ENCODE measurements around the gene AFM. TPM values are rescaled to one million over a fixed set of nuclear protein-coding genes. Genes with fewer than 3 reads are reported as not detected.

The AFM gene
- total RNA-seq (not detected in 2 replicates), polyA plus RNA-seq (not detected in 2 replicates), polyA minus RNA-seq (not detected in 2 replicates), Bru-seq, nascent RNA (not detected), BruChase-seq, experiment 1, labeled RNA remaining after a 6-hour chase (not detected), BruChase-seq, experiment 2, labeled RNA remaining after a 2-hour chase (not detected)
- not detected in 2 replicates for polyA plus RNA-seq (2011; cell fraction: cytosol; rRNA removed)
- polyA plus RNA-seq (2011; cell fraction: nucleus; rRNA removed): not detected in 2 replicates
- polyA plus RNA-seq (2012): not detected in 2 replicates
- polyA minus RNA-seq (2011; cell fraction: cytosol; rRNA and poly(A)+ RNA removed): not detected
- not detected in 2 replicates for polyA minus RNA-seq (2011; cell fraction: nucleus; rRNA and poly(A)+ RNA removed)
- long read RNA-seq: 0 reads

GRCh38 chr4:73481358-73481757, at the start of gene AFM:
TSS of gene AFM (plus strand) at chr4:73481745. CDS start at chr4:73481776, 31 bp downstream.
- Histone ChIP-seq H2AFZ (ENCODE audit: low read depth, low read length) (no peak within 1 kb of the TSS), H3K4me2 (ENCODE audit: insufficient read depth, low read length) (no peak within 1 kb of the TSS), H3K4me3 (replicated peaks in 1 of 3; ENCODE audit: insufficient read depth in 1 of 3, low read depth in 1 of 3, low read length in 3 of 3) (no peak within 1 kb of the TSS), H3K27me3 (ENCODE audit: control insufficient read depth in 2 of 2, insufficient read depth in 2 of 2, low read length in 2 of 2) (peaks cover 0 to 4% of the 10 kb centered on the region in 2 experiments), H3K9ac (replicated peaks; ENCODE audit: extremely low read depth, insufficient read depth, low read length) (no peak within 1 kb of the TSS), H3K79me2 (ENCODE audit: control insufficient read depth, insufficient read depth, low read length) (no peaks in the 10 kb centered on the region), H3K27ac (ENCODE audit: insufficient read depth, low read depth, low read length) (no peak within 1 kb of the TSS), H4K20me1 (replicated peaks; ENCODE audit: control insufficient read depth, extremely low read depth, insufficient read depth, low read length) (no peaks in the 10 kb centered on the region), H3K9me1 (replicated peaks; ENCODE audit: control insufficient read depth, extremely low read depth, insufficient read depth, low read length) (no peaks in the 10 kb centered on the region), H3K36me3 (ENCODE audit: control insufficient read depth in 2 of 2, extremely low read depth in 1 of 2, insufficient read depth in 2 of 2, low read length in 2 of 2) (no peaks in the 10 kb centered on the region), H3K4me1 (ENCODE audit: control insufficient read depth, extremely low read depth, insufficient read depth, low read length) (no peaks in the 10 kb centered on the region), H3K9me3 (replicated peaks; ENCODE audit: control insufficient read depth, insufficient read depth, low read length) (no peaks in the 10 kb centered on the region)
- FAIRE-seq (no peak), DNase-seq (ENCODE audit: low read depth, low spot score) (no peak)
- POLR2A ChIA-PET: no interaction called here
- intact Hi-C loops (cut with micrococcal nuclease) (no loop called here), dilution Hi-C loops (cut with MboI; ENCODE audit: extremely low pct_ligation_motif_present, low sequenced_read_pairs) (no loop called here)
- TF ChIP-seq GATA2 (IDR thresholded peaks at IDR 0.05; ENCODE audit: insufficient read depth, insufficient read length, low read depth, low read length): no peak
- CTCF ChIA-PET: no interaction called here
- no TSS peak for BruUV-seq (replicated peaks)

GRCh38 chr4:73431813-73432168, 49.8 kb upstream of the AFM start:
- Histone ChIP-seq H3K9ac (replicated peaks; ENCODE audit: extremely low read depth, insufficient read depth, low read length) (no peak overlapping the region), H3K4me1 (ENCODE audit: control insufficient read depth, extremely low read depth, insufficient read depth, low read length) (no peaks in the 10 kb centered on the region), H3K27ac (ENCODE audit: insufficient read depth, low read depth, low read length) (no peak overlapping the region), H4K20me1 (replicated peaks; ENCODE audit: control insufficient read depth, extremely low read depth, insufficient read depth, low read length) (no peaks in the 10 kb centered on the region), H3K9me3 (replicated peaks; ENCODE audit: control insufficient read depth, insufficient read depth, low read length) (no peaks in the 10 kb centered on the region), H3K4me2 (ENCODE audit: insufficient read depth, low read length) (no peak overlapping the region), H2AFZ (ENCODE audit: low read depth, low read length) (no peak overlapping the region), H3K36me3 (ENCODE audit: control insufficient read depth in 2 of 2, extremely low read depth in 1 of 2, insufficient read depth in 2 of 2, low read length in 2 of 2) (no peaks in the 10 kb centered on the region), H3K79me2 (ENCODE audit: control insufficient read depth, insufficient read depth, low read length) (no peaks in the 10 kb centered on the region), H3K27me3 (ENCODE audit: control insufficient read depth in 2 of 2, insufficient read depth in 2 of 2, low read length in 2 of 2) (peaks cover 0 to 7% of the 10 kb centered on the region in 2 experiments), H3K9me1 (replicated peaks; ENCODE audit: control insufficient read depth, extremely low read depth, insufficient read depth, low read length) (no peaks in the 10 kb centered on the region), H3K4me3 (replicated peaks in 1 of 3; ENCODE audit: insufficient read depth in 1 of 3, low read depth in 1 of 3, low read length in 3 of 3) (no peak overlapping the region)
- BruUV-seq (replicated peaks): no TSS peak
- dilution Hi-C loops (cut with MboI; ENCODE audit: extremely low pct_ligation_motif_present, low sequenced_read_pairs) (no loop called here), intact Hi-C loops (cut with micrococcal nuclease) (no loop called here)
- CTCF ChIA-PET: interaction anchor here (0.8 to 3.4 kb wide), 5 partner anchors 12 to 66 kb away, joined by 3 to 24 read pairs (median 3); no protein-coding TSS in a partner anchor
- POLR2A ChIA-PET: no interaction called here
- no peak for TF ChIP-seq EZH2 (IDR thresholded peaks at IDR 0.05; ENCODE audit: borderline replicate concordance, low read depth, low read length, severe bottlenecking)
- no peak for TF ChIP-seq POLR2A (IDR thresholded peaks at IDR 0.05; ENCODE audit: low read depth, low read length)
- TF ChIP-seq JUN (IDR thresholded peaks at IDR 0.05; ENCODE audit: borderline replicate concordance, insufficient read depth, insufficient read length, low read depth): no peak
- TF ChIP-seq FOS (IDR thresholded peaks at IDR 0.05; ENCODE audit: borderline replicate concordance, insufficient read depth, low read length): no peak
- TF ChIP-seq MAX (IDR thresholded peaks at IDR 0.05; ENCODE audit: insufficient read depth, insufficient read length): no peak
- TF ChIP-seq MYC (IDR thresholded peaks at IDR 0.05; ENCODE audit: low read depth, low read length): no peak
- no peak for TF ChIP-seq GATA2 (IDR thresholded peaks at IDR 0.05; ENCODE audit: insufficient read depth, insufficient read length, low read depth, low read length)
- TF ChIP-seq POLR2AphosphoS5 (IDR thresholded peaks at IDR 0.05; ENCODE audit: insufficient read depth, low read depth, low read length): no peak
- TF ChIP-seq CTCF (IDR thresholded peaks at IDR 0.05; ENCODE audit: extremely low read depth in 1 of 2, insufficient read depth in 1 of 2, low read depth in 1 of 2, low read length in 2 of 2): no peak
- no peak for FAIRE-seq
- DNase-seq (ENCODE audit: low read depth, low spot score): no peak

All from endothelial cell of umbilical vein (primary cell).